Neural cell (in vitro differentiated cells): ENCODE measurements around the gene IKZF4.
A peak's percentile ranks its signal among the peaks of the same experiment; 100 is the strongest.

Source experiments
- CTCF ChIP-seq: fragments of 450-650 bp; IDR thresholded peaks from 2 replicates; pipeline ENCODE4 v1.5.1; 2014; ENCODE audit warnings: antibody characterized with exemption, mild to moderate bottlenecking, moderate library complexity; ENCODE audit not compliant: poor library complexity, severe bottlenecking
- EP300 ChIP-seq: fragments of 450-650 bp; conservative IDR thresholded peaks from 2 replicates; pipeline ENCODE4 v1.6.1; 2014; ENCODE audit warnings: antibody characterized with exemption, mild to moderate bottlenecking, moderate library complexity; ENCODE audit not compliant: poor library complexity, severe bottlenecking
- REST ChIP-seq: IDR thresholded peaks from 2 replicates; pipeline ENCODE4 v1.6.1; 2012; ENCODE audit warnings: borderline replicate concordance
- SMC3 ChIP-seq: fragments of 450-650 bp; conservative IDR thresholded peaks from 2 replicates; pipeline ENCODE4 v1.6.1; 2014; ENCODE audit warnings: antibody characterized with exemption, mild to moderate bottlenecking, moderate library complexity; ENCODE audit not compliant: poor library complexity

GRCh38 chr12:56040963-56041551 lies 20.2 kb downstream of the IKZF4 start:
- TF ChIP-seq REST (no peak), CTCF (peak; percentile 62), EP300 (no peak), SMC3 (no peak)
